ENCODE results near the gene COX5A. TPM values are rescaled to one million over a fixed set of nuclear protein-coding genes. Genes with fewer than 3 reads are reported as not detected.

Gene COX5A
- 248 and 307 TPM in 2 replicates for total RNA-seq (ENCODE audit: low replicate concordance)
- long read RNA-seq, transcript COX5A-201 (5 exons, 1,268 nt), result major isoform, 104 of 106 reads
- long read RNA-seq, partial matches to known transcripts, result 0 of 106 reads
- long read RNA-seq, other reads (novel, unspliced or antisense), result 1 of 106 reads

GRCh38 chr15:74937590-74938371, at the start of gene COX5A:
COX5A (minus strand) TSS chr15:74938073; CDS start chr15:74938014, 59 bp downstream.
- TF ChIP-seq, protein P1, sequence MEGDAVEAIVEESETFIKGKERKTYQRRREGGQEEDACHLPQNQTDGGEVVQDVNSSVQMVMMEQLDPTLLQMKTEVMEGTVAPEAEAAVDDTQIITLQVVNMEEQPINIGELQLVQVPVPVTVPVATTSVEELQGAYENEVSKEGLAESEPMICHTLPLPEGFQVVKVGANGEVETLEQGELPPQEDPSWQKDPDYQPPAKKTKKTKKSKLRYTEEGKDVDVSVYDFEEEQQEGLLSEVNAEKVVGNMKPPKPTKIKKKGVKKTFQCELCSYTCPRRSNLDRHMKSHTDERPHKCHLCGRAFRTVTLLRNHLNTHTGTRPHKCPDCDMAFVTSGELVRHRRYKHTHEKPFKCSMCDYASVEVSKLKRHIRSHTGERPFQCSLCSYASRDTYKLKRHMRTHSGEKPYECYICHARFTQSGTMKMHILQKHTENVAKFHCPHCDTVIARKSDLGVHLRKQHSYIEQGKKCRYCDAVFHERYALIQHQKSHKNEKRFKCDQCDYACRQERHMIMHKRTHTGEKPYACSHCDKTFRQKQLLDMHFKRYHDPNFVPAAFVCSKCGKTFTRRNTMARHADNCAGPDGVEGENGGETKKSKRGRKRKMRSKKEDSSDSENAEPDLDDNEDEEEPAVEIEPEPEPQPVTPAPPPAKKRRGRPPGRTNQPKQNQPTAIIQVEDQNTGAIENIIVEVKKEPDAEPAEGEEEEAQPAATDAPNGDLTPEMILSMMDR (conservative IDR thresholded peaks at IDR 0.05), result peak; percentile 33
- Mint-ChIP-seq H3K4me1 (ENCODE audit: unreplicated experiment) (peaks cover 6% of the 10 kb centered on the region), H3K27me3 (no peaks in the 10 kb centered on the region), H3K9me3 (no peaks in the 10 kb centered on the region), H3K4me3 (peak within 1 kb of the TSS; percentile 97), H3K27ac (peak within 1 kb of the TSS; percentile 90), H3K36me3 (peaks cover 7% of the 10 kb centered on the region)
- DNase-seq (ENCODE audit: extremely low spot score, unreplicated experiment), result peak; percentile 93

GRCh38 chr15:74983725-74984231, 45.9 kb upstream of the COX5A start:
- no peak for DNase-seq (ENCODE audit: extremely low spot score, unreplicated experiment)
- Mint-ChIP-seq H3K9me3 (no peaks in the 10 kb centered on the region), H3K27me3 (peaks cover 45% of the 10 kb centered on the region), H3K4me1 (ENCODE audit: unreplicated experiment) (no peaks in the 10 kb centered on the region), H3K4me3 (no peak overlapping the region), H3K36me3 (no peaks in the 10 kb centered on the region), H3K27ac (no peak overlapping the region)
- TF ChIP-seq, protein P1 (conservative IDR thresholded peaks at IDR 0.05), result no peak

DNA sequence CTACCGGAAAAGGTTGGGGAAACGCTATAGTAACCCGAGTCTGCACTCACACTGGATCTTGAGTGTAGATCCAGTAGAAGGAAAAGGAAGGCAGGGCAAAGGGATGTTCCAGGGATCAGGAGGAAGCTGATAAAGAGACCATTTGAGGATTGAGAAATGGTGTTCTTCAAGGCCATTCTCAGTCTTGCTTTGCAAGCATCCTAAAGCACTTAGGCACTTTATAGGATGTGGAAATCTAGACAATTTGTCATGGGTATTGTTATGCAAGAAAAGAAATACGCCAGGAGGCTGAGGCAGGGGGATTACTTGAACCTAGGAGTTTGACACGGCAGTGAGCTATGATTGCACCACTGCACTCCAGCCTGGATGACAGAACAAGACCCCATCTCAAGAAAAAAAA, 44.3 kb upstream of the COX5A start:
- H3K36me3 Mint-ChIP-seq, result no peaks in the 10 kb centered on the region
- H3K27ac Mint-ChIP-seq, result no peak overlapping the region
- H3K4me1 Mint-ChIP-seq (ENCODE audit: unreplicated experiment), result no peaks in the 10 kb centered on the region
- DNase-seq (ENCODE audit: extremely low spot score, unreplicated experiment), result no peak
- TF ChIP-seq, protein P1 (conservative IDR thresholded peaks at IDR 0.05), result no peak
- H3K27me3 Mint-ChIP-seq, result peaks cover 45% of the 10 kb centered on the region
- no peak overlapping the region for H3K4me3 Mint-ChIP-seq
- H3K9me3 Mint-ChIP-seq, result no peaks in the 10 kb centered on the region

DNA sequence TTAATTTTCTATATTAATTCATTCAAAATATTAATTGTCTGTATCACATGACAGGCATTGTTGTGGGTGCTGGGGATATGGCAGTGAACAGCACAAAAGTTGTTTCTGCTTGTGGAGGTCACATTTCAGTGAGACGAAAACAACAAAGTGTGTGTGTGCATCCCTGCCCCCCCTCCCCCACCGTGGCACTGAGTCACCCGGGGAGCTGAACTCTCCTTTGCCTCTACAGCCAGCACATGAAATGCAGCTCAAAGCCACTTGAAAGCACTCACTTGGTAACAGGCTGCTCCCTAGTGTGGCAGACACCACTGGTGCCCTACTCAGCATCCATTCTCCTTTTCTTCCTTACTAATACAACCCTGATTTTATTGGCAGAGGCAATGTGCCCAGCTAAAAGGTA, 40.6 kb upstream of the COX5A start:
- Mint-ChIP-seq H3K4me1 (ENCODE audit: unreplicated experiment) (no peaks in the 10 kb centered on the region), H3K36me3 (no peaks in the 10 kb centered on the region), H3K4me3 (no peak overlapping the region), H3K27ac (no peak overlapping the region), H3K9me3 (no peaks in the 10 kb centered on the region), H3K27me3 (peaks cover 20% of the 10 kb centered on the region)
- TF ChIP-seq, protein P1 (conservative IDR thresholded peaks at IDR 0.05), result no peak
- DNase-seq (ENCODE audit: extremely low spot score, unreplicated experiment), result no peak

DNA sequence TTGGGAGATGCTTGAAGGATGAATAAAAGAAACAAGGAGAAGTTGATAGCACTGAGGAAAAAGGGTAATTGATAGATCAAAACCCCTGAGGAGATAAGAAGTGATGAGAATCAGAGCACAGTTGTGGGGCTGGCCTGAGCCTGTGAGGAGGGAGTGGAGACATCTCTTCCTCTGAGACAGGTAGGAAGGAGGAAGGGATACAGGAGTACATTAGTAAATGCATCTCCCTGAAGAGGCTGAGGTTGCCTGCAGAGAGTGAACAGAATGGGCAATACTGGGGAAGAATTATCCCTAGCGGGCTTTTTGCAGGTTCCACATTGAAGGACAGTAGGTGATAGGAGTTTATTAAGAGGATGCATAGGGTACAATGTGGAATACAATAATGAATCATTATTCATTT, 40.2 kb upstream of the COX5A start:
- H3K9me3 Mint-ChIP-seq, result no peaks in the 10 kb centered on the region
- no peak for DNase-seq (ENCODE audit: extremely low spot score, unreplicated experiment)
- H3K27ac Mint-ChIP-seq, result no peak overlapping the region

More for the DNA sequence above, 40.2 kb upstream of the COX5A start:
- H3K36me3 Mint-ChIP-seq, result no peaks in the 10 kb centered on the region
- no peak overlapping the region for H3K4me3 Mint-ChIP-seq
- H3K27me3 Mint-ChIP-seq, result peaks cover 19% of the 10 kb centered on the region
- H3K4me1 Mint-ChIP-seq (ENCODE audit: unreplicated experiment), result no peaks in the 10 kb centered on the region
- TF ChIP-seq, protein P1 (conservative IDR thresholded peaks at IDR 0.05), result no peak

Measured in type B pancreatic cell (in vitro differentiated cells).